ENCODE results near the gene PLAC1.
A peak's percentile ranks its signal among the peaks of the same experiment; 100 is the strongest.

Gene PLAC1, protein sequence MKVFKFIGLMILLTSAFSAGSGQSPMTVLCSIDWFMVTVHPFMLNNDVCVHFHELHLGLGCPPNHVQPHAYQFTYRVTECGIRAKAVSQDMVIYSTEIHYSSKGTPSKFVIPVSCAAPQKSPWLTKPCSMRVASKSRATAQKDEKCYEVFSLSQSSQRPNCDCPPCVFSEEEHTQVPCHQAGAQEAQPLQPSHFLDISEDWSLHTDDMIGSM

DNA sequence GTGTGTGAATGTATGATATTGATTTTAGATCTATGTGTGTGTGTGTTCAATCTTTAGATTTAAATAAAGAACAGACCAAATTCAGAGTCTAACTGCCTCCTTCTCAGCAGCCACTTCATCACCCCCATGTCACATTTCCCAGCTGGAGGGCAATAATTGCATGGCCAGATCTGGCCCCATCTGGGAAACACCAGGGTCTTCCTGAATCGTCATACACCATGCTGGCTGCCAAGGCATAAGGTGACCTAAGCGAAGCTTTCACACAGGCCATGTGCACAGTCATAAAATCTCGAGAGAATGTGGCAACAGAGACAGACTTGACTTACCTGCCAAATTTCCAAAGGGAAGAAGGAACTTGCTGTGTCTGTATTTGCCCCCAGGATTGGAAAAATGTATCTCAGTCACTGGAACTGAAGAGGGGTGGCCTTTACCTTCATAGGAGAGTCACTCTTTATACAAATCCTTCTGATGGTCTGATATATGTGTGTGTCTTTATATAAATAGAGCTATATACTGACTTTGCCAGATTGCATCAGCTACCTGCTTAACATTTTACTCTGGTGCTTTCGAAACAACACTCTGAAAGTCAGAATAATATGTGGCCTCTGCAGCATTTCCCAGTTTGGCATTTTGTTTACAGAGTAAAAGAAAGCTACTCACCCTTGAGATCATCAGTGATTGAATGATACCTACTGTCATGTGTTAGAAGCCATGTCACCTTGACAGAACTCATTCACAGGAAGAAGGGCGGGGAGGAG lies at the start of gene PLAC1:
Gene PLAC1 (minus strand): TSS at position 470 of the 758 bp plus-strand sequence. CDS start 91,789 bp downstream, outside the sequence.
- peak; percentile 31 for DNase-seq

DNA sequence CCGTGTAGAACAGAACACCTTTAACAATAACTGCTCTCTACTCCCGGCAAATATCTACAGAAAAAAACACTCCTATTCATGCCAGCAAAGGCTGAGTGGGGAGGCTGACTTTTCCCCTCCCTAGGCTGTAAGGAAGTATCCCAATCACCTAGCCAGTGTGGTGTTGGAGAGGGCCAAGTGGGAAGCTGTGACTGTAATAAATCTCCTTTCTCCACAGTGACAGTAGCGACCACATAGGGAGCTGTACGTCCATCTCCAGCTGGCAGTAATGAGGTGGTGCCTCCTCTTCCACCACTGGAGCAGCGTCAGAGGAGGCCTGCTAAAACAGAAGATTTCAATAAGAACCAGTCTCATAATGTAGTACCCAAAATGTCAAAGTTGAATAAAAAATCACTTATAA lies 47.9 kb upstream of the PLAC1 start:
- DNase-seq = peak; percentile 57

DNA sequence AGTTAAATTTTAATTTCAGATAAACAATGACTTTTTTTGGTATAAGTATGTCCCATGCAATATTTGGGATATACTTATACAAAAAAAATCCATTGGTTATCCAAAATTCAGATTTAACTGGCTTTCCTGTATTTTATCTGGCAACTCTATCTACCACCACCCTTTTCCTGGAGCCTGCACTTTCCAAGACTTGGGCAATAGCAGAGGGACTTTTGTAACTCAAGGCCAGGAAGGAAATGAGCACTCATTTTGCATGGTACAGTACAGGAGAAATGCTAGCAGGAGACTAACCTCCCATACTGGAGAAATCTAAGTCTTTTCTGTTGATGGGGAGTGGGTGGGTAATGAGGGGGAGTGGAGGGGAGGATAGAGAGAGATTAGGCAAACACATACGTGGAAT lies 37.7 kb upstream of the PLAC1 start:
- no peak for DNase-seq

DNA sequence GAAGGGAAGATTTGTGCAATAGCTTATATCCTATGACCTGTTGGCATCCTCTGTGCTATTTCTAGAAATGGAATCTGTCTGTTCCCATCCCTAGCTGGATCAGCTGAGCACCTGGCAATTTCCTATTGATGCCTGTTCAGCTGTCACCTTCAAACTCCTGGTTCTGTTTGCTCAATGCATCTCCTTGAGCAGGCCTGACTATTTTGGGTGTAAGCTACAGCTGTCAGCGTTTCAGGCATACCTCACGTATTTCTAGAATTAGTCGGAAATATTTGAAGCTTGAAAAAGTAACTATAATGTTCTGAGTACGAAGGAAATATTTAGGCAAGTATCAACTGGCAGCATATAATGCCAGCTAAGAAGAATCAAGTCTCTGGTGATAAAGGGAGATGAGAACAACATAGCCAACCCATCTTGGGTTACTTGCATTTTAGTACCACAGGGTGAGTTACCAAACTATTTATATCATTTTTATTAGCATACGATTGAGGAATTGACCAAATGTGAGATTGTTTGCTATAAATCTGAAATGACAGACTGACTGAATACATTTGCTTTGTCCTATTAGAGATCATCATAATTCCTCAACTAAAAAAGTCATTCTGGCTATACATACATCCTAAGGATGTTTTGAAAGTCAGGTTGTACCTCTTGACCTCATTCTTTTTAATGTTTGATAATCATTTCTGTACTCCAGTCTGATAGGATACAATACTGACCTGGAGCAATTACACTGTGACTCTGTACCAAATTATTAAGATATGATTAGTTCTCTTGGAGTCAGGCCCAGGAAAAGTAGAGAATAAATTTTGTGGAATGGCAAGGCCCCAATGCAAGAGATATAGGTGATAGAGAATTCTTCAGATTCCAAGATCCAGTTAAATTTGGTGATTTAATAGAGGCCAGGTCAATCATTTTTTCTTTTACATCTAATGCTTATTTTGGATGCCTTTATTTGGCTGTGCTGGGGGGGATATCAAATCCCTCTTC lies 36.4 kb upstream of the PLAC1 start:
- no peak for DNase-seq

DNA sequence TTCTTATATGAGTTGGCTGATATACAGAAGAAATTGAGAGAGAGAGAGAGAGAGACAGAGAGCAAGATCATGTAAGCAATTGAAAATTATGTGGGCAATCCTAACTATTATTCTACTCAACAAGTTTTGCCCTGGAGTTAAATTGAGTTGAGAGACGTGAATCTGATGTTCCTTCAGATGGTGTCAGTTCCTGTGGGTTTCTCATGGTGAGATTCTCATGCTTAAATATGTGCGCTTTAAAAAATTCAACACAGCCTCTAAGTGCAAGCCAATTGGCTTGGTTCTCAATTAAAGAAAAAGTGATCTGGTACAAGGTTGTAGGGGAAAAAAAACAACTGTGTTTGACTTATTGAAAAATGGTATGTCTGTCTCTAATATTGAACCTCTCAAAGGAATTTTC lies 35.4 kb upstream of the PLAC1 start:
- DNase-seq = no peak

DNA sequence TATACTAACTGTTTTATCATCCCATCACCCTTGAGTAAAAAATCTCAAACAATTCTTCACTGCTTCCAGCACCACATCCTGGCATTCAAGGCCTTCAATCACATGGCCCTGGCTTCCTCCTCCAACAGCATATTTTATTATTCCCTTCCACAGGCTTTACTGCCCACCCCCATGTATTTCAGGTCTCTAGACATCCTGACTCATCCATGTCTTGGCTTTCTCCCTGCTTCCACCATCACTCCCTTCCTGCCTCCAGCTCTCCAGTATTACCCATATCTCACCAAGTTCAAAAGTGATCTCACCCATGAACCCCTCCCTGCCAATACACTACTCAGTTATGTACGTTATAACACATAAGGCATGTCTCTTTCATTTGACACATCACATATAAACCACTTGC lies 34.7 kb upstream of the PLAC1 start:
- no peak for DNase-seq

DNA sequence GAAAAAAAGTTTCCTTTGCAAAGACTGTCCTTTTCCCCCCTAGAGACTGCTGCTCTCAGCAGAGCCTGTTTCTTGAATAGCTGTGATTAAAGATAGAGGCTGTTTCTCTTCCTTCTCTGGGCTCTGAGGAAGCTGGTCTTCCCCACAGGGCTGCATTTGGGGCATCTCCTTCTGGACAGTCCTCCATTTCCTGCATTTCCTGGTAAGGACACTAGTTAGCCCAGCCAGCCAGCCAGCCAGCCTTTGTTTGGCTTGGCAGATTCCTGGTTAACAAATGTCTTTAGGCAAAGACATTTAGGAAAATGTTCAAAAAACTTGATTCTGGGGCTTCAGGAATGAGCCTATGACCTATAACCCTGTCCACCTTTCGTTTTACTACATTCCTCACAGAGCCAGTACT lies 34.0 kb upstream of the PLAC1 start:
- no peak for DNase-seq

DNA sequence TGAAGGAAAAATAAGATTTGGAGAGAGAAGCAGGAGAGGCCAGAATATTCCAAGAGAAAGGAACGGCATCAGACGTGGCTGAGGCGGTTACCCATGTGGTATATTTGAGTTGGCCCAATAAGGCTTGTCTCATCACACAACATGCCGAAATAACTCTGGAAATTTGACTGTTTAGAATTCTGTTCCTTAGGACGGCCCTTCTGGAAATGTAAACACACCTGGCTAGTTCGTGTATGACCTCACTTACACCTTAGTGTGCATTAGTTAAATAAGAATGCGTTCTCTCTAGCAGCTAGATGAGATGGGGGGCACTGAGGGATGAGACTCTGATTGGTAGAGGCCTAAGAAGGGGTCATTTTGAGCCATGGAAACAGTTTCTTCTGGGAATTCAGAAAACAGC lies 33.2 kb upstream of the PLAC1 start:
- no peak for DNase-seq

DNA sequence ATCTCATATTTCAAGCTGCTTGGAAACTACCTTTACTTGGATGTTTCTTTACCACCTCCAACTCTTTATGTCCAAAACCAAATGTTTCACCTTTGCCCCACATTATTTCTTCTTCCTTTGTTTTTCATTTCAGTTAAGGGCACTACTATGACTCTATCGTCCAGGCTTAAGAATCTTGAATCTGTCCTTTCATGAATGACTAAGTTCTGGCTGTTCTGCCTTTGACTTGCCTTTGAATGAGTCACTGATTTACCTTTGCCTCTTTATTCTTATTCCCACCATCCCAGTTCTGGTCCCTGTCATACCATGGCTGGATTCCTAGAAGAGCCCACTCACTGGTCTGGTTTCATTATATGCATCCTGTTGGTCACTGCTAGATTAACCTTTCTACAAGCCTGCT lies 30.6 kb upstream of the PLAC1 start:
- no peak for DNase-seq

DNA sequence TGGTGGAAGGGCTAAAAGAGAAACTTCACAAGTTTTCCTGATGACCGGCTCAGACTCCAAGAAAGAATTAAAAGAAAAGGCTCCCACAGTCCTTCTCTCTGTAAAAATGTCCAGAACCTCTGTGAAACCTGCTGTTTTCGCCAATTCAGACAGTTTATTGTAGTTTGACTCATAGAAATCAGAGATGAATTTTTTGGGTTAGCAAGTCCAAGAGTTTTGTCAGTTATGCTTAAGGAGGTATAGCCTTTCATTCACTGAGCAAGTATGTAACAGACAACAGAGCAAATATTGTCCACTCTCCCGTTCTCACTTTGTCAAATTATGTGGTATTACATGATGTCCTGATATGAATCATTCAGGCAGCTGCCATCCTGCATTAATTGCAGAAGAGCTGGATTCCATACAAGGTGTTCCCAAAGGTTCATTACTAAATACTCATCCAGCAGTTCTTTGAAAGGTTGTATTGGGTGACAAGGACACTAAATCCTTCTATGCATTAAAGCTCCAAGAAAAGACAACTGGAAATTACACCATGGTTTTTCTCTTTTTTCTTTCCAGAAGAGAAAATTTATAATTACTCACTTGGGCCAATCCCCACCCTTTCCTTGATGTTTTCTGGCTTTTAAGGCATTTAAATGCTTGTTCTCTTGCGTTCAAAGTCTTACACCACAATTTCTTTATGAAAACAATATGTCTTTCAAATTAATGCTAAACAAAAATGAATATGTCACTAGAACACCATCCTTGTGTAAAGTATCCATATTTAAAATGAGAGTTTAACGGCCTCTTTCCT lies 30.0 kb upstream of the PLAC1 start:
- no peak for DNase-seq

DNA sequence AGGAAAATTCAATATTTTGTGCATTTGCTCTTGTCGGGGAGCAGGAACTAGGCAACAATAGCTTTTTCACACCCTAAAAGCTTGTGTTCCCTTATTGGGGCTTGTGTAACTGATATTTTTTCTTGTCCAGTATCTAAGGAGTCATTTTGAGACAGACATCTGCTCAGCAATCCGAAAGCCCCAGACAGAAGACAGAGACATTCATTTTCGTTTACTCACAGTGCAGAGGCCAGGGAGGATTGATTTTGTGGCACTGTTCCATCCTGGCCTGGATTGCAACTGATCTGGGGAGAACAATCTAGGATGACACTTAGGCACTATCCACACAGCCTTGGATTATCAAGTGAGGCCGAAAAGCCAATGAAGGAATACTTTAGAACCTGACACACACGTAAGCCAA lies 27.4 kb upstream of the PLAC1 start:
- no peak for DNase-seq

DNA sequence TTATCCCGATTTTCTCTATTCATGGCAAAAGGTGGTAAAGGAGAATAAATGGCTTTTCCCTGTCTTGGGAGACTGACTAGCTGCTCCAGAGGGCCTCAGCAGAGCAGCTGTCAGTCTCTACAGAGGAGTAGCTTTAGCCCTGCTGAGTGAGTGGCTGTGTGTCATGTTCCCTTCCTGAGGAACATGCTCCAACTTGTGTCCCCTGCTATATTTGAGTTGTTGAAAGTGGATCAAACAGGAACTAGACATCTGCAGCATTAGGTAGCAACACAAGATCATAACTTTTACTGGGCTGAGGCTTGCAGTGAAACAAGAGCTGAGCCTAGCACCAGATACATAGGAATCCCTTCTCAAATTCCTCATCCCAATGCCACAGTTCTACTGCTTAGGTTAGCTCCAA lies 26.7 kb upstream of the PLAC1 start:
- peak; percentile 29 for DNase-seq

DNA sequence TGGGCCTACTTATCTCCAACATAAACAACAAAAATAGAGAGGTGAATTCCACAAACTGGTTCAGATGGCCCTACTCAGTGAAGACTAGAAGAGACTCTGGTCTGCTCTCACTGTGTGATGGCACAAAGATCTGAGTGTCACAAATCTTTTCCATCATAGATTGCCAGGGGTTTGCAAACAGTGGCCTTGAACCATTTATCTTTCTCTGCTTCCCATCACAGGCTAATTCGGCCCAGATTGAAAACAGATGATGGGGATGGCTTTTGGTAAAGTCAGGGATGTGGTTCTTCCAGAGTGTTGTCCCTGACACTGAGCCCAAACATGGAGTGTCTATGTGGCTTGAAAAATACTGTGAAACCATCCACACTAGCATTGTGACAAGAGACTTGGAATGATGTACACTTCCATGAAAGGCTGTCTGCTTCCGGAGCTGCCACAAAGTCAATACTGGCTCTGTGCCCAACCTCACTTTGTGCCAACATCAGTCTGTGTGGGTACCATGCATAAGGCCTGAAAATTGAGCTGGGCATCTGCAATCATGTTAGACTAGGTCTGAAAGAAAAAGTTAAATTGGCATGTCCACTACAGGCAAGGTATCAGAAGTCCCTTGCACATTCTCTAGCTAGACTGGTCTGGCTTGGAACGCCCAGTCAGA lies 25.2 kb upstream of the PLAC1 start:
- no peak for DNase-seq

DNA sequence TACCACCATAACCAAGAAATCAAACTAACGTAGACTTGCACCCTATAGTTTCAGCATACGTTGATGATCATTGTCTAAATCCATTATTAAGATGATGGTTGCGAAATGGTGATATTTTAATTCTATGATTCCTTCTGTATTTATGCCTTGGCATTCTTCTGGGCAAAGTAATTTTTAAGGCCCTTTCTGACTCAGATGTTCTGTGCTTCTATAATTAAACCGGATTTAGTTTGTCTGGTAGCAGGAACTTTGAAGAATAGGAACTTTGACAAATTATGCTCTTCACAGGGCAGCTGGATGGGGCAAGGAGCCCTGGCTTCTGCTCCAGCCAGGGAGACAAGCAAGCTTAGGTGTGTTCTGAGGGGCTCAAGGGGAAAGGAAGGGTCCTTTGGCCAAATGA lies 23.8 kb upstream of the PLAC1 start:
- no peak for DNase-seq

DNA sequence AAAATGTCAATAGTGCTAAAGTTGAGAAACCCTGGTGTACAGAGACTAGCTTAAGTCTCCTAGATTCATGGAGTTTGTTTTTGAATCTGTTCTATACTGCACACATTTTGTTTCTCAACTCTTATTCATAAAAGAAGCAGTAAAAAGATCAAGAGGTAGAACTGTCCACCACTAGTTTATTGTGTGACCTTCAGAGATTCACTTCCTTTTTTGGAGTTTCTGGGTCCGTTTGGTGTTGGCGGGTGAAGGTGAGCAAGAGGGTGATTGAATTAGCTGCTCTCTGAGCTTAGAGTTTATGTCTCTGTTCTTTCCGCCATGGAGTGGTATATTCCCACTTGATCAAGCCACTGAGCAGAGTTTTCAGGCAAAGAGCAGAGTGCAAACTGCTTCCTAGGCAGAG lies 21.4 kb upstream of the PLAC1 start:
- DNase-seq = no peak

DNA sequence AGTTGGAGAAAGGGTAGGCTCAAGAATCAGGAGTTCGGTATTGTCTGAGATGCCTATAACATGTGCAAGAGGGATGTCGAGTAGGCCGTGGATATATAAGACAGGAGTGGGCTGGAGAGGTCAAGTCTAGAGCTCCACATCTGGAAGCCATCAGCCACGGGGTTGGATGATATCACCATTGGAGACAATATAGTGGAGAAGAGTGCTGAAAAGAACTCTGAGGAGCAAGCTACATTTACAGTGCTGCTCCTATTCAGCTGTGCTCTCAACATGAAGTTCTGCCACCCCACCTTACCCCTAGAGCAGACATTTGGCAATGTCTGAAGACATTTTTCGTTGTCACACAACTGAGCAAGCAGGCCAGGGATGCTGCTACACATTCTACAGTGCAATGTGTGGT lies 20.9 kb upstream of the PLAC1 start:
- DNase-seq = no peak

DNA sequence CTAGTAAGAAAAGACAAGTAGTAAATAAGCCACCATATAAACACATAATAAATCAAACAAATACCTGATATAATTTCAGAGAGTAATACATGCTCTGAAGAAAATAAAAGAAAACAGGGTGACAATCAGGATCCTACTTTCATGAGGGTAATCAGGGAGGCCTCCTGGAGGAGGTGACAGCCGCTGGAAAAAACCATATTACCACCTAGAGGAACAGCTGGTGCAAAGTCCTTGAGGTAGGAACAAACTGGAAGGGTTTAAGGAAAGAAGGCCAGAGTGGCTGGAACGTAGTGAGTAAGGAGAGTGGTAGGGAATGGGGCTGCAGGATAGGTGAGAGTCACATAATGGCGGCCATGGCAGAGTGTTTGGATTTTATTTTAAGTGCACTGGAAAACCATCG lies 19.1 kb upstream of the PLAC1 start:
- DNase-seq = no peak

DNA sequence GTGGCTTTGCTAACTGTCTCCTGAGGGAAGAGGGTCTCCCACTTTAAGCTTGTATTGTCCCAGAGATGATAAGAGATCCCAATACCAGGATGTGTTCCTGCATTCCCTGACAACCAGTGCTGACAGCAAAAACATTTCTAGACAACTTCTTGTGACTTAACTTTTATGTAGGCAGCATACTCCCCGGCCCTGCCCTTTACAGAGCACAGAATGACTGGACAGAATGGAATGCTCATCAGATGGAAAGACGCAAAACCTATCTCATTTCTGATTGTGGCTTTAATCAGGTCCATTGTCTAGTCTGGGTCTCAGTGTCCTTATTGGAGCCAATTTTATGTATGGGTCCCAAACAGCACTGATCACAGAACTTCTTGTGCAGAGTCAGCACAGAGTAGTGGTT lies 18.2 kb upstream of the PLAC1 start:
- DNase-seq = no peak

DNA sequence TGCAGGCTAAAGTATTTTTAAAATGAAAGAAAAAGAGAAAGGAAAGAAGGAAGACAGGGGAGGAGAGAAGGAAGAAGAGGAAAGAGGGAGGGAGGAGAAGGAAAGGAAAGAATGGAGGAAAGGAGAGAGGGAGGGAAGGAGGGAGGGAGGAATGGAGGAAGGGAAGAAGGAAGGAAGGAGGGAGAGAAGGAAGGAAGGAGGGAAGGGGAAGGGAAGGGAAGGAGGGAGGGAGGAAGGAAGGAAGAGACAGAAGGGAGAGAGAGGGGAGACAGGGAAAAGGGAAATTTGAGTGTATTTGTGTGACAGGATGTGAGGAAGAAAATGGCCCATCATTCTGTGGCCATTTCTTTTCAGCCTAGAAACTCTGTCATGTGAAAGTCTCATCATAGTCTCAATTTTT lies 14.9 kb upstream of the PLAC1 start:
- no peak for DNase-seq

DNA sequence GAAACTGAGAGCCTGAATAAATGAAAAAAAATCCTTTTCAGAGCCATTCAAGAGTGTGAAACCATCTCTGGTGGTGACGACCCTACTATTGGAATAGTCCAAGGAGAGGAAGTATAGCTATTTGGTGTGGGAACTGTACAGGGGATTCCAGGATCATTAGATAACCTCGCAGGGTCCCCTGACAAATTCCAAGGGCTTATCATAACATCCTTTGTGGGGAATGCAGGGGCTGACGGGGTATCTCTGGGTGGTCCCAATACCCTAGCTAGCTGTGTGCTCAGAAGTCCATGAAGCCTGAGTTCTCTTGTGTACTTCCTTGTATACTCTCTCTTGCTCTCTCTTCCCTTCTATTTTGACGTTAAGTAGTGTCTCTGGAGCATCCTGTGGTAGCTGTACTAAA lies 13.8 kb upstream of the PLAC1 start:
- DNase-seq = no peak

DNA sequence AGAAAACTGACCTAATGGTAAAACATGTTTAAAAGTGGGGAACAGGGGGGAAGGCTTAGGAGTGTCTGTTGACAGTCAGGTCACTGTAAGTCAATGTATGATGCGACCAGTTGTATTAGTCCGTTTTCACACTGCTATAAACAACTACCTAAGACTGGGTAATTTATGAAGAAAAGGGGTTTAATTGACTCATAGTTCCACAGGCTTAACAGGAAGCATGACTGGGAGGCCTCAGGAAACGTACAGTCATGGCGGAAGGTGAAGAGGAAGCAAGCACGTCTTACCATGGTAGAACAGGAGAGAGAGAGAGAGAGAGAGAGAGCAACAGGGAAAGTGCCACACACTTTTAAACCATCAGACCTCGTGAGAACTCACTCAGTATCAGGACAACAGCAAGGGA lies 13.0 kb upstream of the PLAC1 start:
- DNase-seq = no peak

Measured in NCI-H2227 treated with DMSO at 0.1 percent for 48 hours (cell line).